ENCODE measurements around the gene PSEN1. TPM values are rescaled to one million over a fixed set of nuclear protein-coding genes. Genes with fewer than 3 reads are reported as not detected.

PSEN1 gene
- total RNA-seq, 2 experiments from 2014 or later, result 23.5 to 23.7 TPM

DNA sequence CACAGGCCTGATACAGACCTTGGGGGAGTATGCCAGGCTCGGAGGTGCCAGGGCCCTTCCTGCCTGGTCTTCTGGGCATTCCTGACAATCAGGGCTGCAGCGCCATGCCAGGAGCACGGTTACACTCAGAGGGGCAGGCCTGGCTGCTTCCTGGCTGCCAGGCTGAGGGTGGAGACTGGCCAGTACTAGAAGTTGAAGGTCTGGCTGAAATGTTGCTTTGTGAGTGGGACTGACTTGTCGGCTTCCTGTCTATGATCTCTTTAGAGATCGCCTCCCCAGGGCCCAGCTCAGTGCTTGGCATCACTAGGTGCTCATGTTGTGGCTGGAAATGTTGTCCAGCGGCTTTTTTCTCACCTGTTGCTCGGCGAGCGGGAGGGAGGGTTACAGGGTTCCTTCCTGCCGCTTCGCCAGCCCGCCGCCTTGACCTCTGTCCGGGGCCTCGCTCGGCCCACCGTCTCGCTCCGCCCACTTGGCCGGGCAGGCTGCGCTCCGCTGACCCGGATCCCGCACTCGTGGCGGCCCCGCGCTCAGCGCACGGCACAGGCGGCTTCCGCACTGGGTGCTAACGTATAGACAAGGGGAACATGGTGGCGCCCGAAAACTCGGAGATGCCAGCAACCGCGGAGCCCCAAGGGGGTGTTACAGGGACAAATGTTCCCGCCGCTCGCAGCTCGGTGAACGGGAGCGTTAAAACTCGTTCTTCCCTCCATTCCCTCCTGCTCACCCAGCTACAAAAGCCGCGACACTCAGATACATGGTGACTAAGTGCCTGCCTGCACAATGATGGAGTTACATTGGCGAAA lies 133.6 kb downstream of the PSEN1 start:
- Mint-ChIP-seq H3K4me3 (peak overlapping the region; percentile 11), H3K9me3 (no peaks in the 10 kb centered on the region), H3K27ac (no peak overlapping the region), H3K4me1 (peaks cover 7% of the 10 kb centered on the region), H3K36me3 (no peaks in the 10 kb centered on the region), H3K27me3 (peaks cover 13% of the 10 kb centered on the region)
- peak; percentile 18 for DNase-seq

DNA sequence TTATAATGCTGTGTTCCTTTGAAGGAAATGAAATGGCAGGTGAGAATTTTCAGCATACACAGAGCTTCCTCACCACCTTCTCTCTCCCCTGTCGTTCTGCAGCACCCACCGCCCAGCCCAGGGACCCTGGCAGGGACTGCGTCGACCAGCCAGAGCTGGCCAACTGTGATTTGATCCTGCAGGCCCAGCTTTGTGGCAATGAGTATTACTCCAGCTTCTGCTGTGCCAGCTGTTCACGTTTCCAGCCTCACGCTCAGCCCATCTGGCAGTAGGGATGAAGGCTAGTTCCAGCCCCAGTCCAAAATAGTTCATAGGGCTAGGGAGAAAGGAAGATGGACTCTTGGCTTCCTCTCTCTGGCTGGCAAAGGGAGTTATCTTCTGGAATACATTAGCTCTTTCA lies 136.1 kb downstream of the PSEN1 start:
- Mint-ChIP-seq H3K9me3 (no peaks in the 10 kb centered on the region), H3K4me3 (no peak overlapping the region), H3K27ac (no peak overlapping the region), H3K27me3 (peaks cover 11% of the 10 kb centered on the region), H3K36me3 (no peaks in the 10 kb centered on the region), H3K4me1 (peaks cover 7% of the 10 kb centered on the region)
- DNase-seq, result no peak

Other genes starting within 250 kb of the PSEN1 start
- gene DPF3, start 242.4 kb upstream of the PSEN1 start, total RNA-seq, result 1 to 10 TPM; 1.1 to 1.3 TPM
- gene DCAF4, start 210.0 kb upstream of the PSEN1 start, total RNA-seq, result 10 to 100 TPM; 25.5 to 31.8 TPM
- gene ZFYVE1, start 109.4 kb upstream of the PSEN1 start, total RNA-seq, result 1 to 10 TPM; 7.6 to 7.9 TPM
- 100 to 1,000 TPM; 102 to 108 TPM for gene RBM25, start 78.0 kb upstream of the PSEN1 start, total RNA-seq
- gene PAPLN, start 101.0 kb downstream of the PSEN1 start, total RNA-seq, result under 1 TPM; 0.10 to 0.36 TPM